Peyer's patch (tissue), 4 donors: ENCODE data around the gene SPDYE6. TPM values are rescaled to one million over a fixed set of nuclear protein-coding genes. Genes with fewer than 3 reads are reported as not detected.

Experiments
- DNase-seq, 3 donors: peaks; one replicate each; pipeline ENCODE4 v3.0.0-alpha.2; 2017 to 2019
- H3K27ac ChIP-seq, 4 donors: fragments of 200-600 bp; sonication (generic); one replicate each; pipeline ENCODE4 v1.5.1; 2016 to 2019
- H3K27me3 ChIP-seq, 2 donors: fragments of 200-600 bp; sonication (generic); one replicate each; pipeline ENCODE4 v1.5.1; 2019
- H3K36me3 ChIP-seq, 3 donors: fragments of 200-600 bp; sonication (generic); one replicate each; pipeline ENCODE4 v1.5.1; 2016 to 2019
- H3K4me1 ChIP-seq, 4 donors: fragments of 200-600 bp; sonication (generic); one replicate each; pipeline ENCODE4 v1.5.1; 2016 to 2019
- H3K4me3 ChIP-seq, 4 donors: fragments of 200-600 bp; sonication (generic); 1 replicate in 3 of 4; 2 replicates in 1 of 4; pipeline ENCODE4 v1.5.1; 2016 to 2019; ENCODE audit warnings: mild to moderate bottlenecking in 1 of 4
- H3K9me3 ChIP-seq, 4 donors: fragments of 200-600 bp; sonication (generic); one replicate each; pipeline ENCODE4 v1.5.1; 2016 to 2019; ENCODE audit warnings: mild to moderate bottlenecking in 1 of 4
- CTCF ChIP-seq, 6 experiments: fragments of 450-650 bp in 4 of 6; fragments of 200-600 bp in 2 of 6; sonication (generic) in 1 of 6; IDR thresholded peaks; one replicate each; pipeline ENCODE4 v1.5.1; 2017 to 2019; ENCODE audit warnings: antibody characterized with exemption in 6 of 6, mild to moderate bottlenecking in 3 of 6, moderate library complexity in 1 of 6
- POLR2A ChIP-seq, 2 donors: fragments of 450-650 bp; IDR thresholded peaks; one replicate each; pipeline ENCODE4 v1.5.1; 2017; ENCODE audit warnings: antibody characterized with exemption in 2 of 2, mild to moderate bottlenecking in 2 of 2, moderate library complexity in 2 of 2
- total RNA-seq, 4 donors: library from RNA; depleted of rRNA; stranded (reverse); fragments of >200 nt; gene quantifications; one replicate each; pipeline ENCODE4 v1.1.0, GENCODE V29; 2016

Gene SPDYE6
- total RNA-seq, 4 donors from 2014 or later, result not detected

- peaks cover 0 to 3% (median 0%) of the 10 kb centered on the region in 3 donors for H3K36me3 ChIP-seq
- DNase-seq, result no peak
- H3K27ac ChIP-seq, result no peak overlapping the region
- H3K9me3 ChIP-seq, result no peaks in the 10 kb centered on the region
- H3K4me1 ChIP-seq, result peaks cover 0 to 5% (median 0%) of the 10 kb centered on the region in 4 donors
- no peak for TF ChIP-seq CTCF (IDR thresholded peaks at IDR 0.05)
- TF ChIP-seq POLR2A (IDR thresholded peaks at IDR 0.05), result no peak
- H3K4me3 ChIP-seq, result peak overlapping the region in 1 of 4 donors; percentile 29
- H3K27me3 ChIP-seq, result no peaks in the 10 kb centered on the region
Measured at GRCh38 chr7:102320601-102321350, 35.5 kb downstream of the SPDYE6 start.

GRCh38 chr7:102320181-102320580, 36.1 kb downstream of the SPDYE6 start:
- Histone ChIP-seq H3K27me3 (no peaks in the 10 kb centered on the region), H3K27ac (no peak overlapping the region), H3K36me3 (peaks cover 0 to 3% (median 0%) of the 10 kb centered on the region in 3 donors), H3K4me1 (peaks cover 0 to 5% (median 0%) of the 10 kb centered on the region in 4 donors), H3K9me3 (no peaks in the 10 kb centered on the region), H3K4me3 (no peak overlapping the region)
- DNase-seq, result peak in 1 of 3 donors; percentile 35
- no peak for TF ChIP-seq POLR2A (IDR thresholded peaks at IDR 0.05)
- no peak for TF ChIP-seq CTCF (IDR thresholded peaks at IDR 0.05)

GRCh38 chr7:102319671-102320070, 36.6 kb downstream of the SPDYE6 start:
- no peak overlapping the region for H3K4me3 ChIP-seq
- peaks cover 0 to 5% (median 0%) of the 10 kb centered on the region in 4 donors for H3K4me1 ChIP-seq
- TF ChIP-seq POLR2A (IDR thresholded peaks at IDR 0.05) (no peak), CTCF (IDR thresholded peaks at IDR 0.05) (no peak)
- H3K9me3 ChIP-seq, result no peaks in the 10 kb centered on the region
- DNase-seq, result peak in 1 of 3 donors; percentile 7
- peaks cover 0 to 3% (median 0%) of the 10 kb centered on the region in 3 donors for H3K36me3 ChIP-seq
- no peak overlapping the region for H3K27ac ChIP-seq
- no peaks in the 10 kb centered on the region for H3K27me3 ChIP-seq

- Histone ChIP-seq H3K27ac (no peak overlapping the region), H3K9me3 (no peaks in the 10 kb centered on the region), H3K36me3 (peaks cover 0 to 3% (median 0%) of the 10 kb centered on the region in 3 donors), H3K4me3 (no peak overlapping the region), H3K4me1 (peaks cover 0 to 5% (median 0%) of the 10 kb centered on the region in 4 donors), H3K27me3 (no peaks in the 10 kb centered on the region)
- TF ChIP-seq CTCF (IDR thresholded peaks at IDR 0.05), result no peak
- DNase-seq, result peak in 2 of 3 donors; percentile 28 to 46
Measured at GRCh38 chr7:102318482-102318971, 37.7 kb downstream of the SPDYE6 start.

- peak in 2 of 3 donors; percentile 24 to 47 for DNase-seq
- H3K27ac ChIP-seq, result no peak overlapping the region
- no peaks in the 10 kb centered on the region for H3K27me3 ChIP-seq
- no peaks in the 10 kb centered on the region for H3K9me3 ChIP-seq
- no peak overlapping the region for H3K4me3 ChIP-seq
- H3K36me3 ChIP-seq, result peaks cover 0 to 3% (median 0%) of the 10 kb centered on the region in 3 donors
- peaks cover 0 to 5% (median 0%) of the 10 kb centered on the region in 4 donors for H3K4me1 ChIP-seq
- TF ChIP-seq POLR2A (IDR thresholded peaks at IDR 0.05) (no peak), CTCF (IDR thresholded peaks at IDR 0.05) (no peak)
Measured at GRCh38 chr7:102317231-102318059, 38.8 kb downstream of the SPDYE6 start.
